H1 (cell line): ENCODE data around the gene GPSM1.

ENCODE experiments used
- EGR1 ChIP-seq: IDR thresholded peaks from 2 replicates; pipeline ENCODE4 v1.6.1; 2011; ENCODE audit warnings: low read depth, low read length, borderline replicate concordance
- EP300 ChIP-seq, 2 experiments: IDR thresholded peaks; 1 replicate in 1 of 2; 2 replicates in 1 of 2; pipeline ENCODE4 v1.6.1; 2011 to 2012; ENCODE audit warnings: low read depth in 2 of 2, low read length in 2 of 2, mild to moderate bottlenecking in 2 of 2, borderline replicate concordance in 1 of 2, inconsistent platforms in 1 of 2, moderate library complexity in 1 of 2
- GABPA ChIP-seq: IDR thresholded peaks from 2 replicates; pipeline ENCODE4 v1.6.1; 2011; ENCODE audit warnings: mild to moderate bottlenecking, low read length, moderate library complexity, borderline replicate concordance; ENCODE audit not compliant: insufficient read depth
- JUN ChIP-seq: IDR thresholded peaks from 2 replicates; pipeline ENCODE4 v1.6.1; 2011; ENCODE audit warnings: low read depth, mild to moderate bottlenecking, improper control_type of control experiment, low read length
- NRF1 ChIP-seq: IDR thresholded peaks from 2 replicates; pipeline ENCODE4 v1.6.1; 2011; ENCODE audit warnings: mild to moderate bottlenecking, low read depth, low read length, improper control_type of control experiment
- POLR2A ChIP-seq, 2 experiments: IDR thresholded peaks; 1 replicate in 1 of 2; 2 replicates in 1 of 2; pipeline ENCODE4 v1.6.1; 2011; ENCODE audit warnings: low read depth in 2 of 2, low read length in 2 of 2, mild to moderate bottlenecking in 2 of 2; ENCODE audit errors: control extremely low read depth in 1 of 2
- POLR2AphosphoS5 ChIP-seq: IDR thresholded peaks from 2 replicates; pipeline ENCODE4 v1.6.1; 2011; ENCODE audit warnings: low read depth, low read length
- SP1 ChIP-seq: IDR thresholded peaks from 2 replicates; pipeline ENCODE4 v1.6.1; 2011; ENCODE audit warnings: low read depth, low read length
- TEAD4 ChIP-seq: IDR thresholded peaks from 2 replicates; pipeline ENCODE4 v1.6.1; 2012; ENCODE audit warnings: low read depth, low read length, inconsistent platforms, mixed read lengths
- TF ChIP-seq, protein P1 (sequence below), 3 experiments: IDR thresholded peaks; 1 replicate in 2 of 3; 2 replicates in 1 of 3; pipeline versions ENCODE4 v1.5.1 to v1.6.1; 2011; ENCODE audit warnings: low read length in 3 of 3, mild to moderate bottlenecking in 3 of 3, inconsistent platforms in 2 of 3, low read depth in 1 of 3, moderate library complexity in 1 of 3; ENCODE audit not compliant: insufficient read depth in 1 of 3; ENCODE audit errors: control extremely low read depth in 1 of 3

DNA sequence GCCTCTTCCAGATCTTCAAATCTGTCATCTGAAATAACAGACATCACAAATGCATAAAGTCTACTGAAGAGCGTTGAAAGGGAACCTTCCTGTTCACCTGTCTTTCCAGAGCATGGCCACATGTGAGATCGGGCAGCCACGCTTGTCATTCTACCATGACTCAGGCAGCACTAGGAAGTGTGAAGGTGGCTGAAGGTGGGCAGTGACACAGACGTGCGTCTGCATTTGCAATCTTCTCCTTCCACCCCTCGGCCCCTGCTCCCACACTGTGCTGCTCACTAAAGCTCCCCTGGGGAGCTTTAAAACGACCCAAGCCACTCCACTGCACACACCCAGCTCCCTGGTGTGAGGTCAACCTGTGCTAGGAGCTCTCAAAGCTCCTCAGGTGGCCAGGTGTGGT is 80.6 kb downstream of the GPSM1 start:
- TF ChIP-seq, protein P1, sequence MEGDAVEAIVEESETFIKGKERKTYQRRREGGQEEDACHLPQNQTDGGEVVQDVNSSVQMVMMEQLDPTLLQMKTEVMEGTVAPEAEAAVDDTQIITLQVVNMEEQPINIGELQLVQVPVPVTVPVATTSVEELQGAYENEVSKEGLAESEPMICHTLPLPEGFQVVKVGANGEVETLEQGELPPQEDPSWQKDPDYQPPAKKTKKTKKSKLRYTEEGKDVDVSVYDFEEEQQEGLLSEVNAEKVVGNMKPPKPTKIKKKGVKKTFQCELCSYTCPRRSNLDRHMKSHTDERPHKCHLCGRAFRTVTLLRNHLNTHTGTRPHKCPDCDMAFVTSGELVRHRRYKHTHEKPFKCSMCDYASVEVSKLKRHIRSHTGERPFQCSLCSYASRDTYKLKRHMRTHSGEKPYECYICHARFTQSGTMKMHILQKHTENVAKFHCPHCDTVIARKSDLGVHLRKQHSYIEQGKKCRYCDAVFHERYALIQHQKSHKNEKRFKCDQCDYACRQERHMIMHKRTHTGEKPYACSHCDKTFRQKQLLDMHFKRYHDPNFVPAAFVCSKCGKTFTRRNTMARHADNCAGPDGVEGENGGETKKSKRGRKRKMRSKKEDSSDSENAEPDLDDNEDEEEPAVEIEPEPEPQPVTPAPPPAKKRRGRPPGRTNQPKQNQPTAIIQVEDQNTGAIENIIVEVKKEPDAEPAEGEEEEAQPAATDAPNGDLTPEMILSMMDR (IDR thresholded peaks at IDR 0.05; ENCODE audit: control extremely low read depth in 1 of 3, insufficient read depth in 1 of 3, low read depth in 1 of 3, low read length in 3 of 3), result no peak
- no peak; the same call in 1 of the 2 replicates for TF ChIP-seq POLR2AphosphoS5
- no peak for TF ChIP-seq EP300 (IDR thresholded peaks at IDR 0.05; ENCODE audit: borderline replicate concordance in 1 of 2, low read depth in 2 of 2, low read length in 2 of 2)
- TF ChIP-seq POLR2A (IDR thresholded peaks at IDR 0.05; ENCODE audit: control extremely low read depth in 1 of 2, low read depth in 2 of 2, low read length in 2 of 2), result no peak
- TF ChIP-seq NRF1, result no peak
- TF ChIP-seq GABPA, result no peak
- TF ChIP-seq SP1, result no peak
- no peak for TF ChIP-seq TEAD4
- TF ChIP-seq EGR1, result no peak
- TF ChIP-seq JUN, result no peak
